Measurements from ENCODE around the gene DNMT1.
A peak's percentile ranks its signal among the peaks of the same experiment; 100 is the strongest.

Gene DNMT1

GRCh38 chr19:10095622-10095947, 99.2 kb downstream of the DNMT1 start:
- no peak for FAIRE-seq
- DNase-seq (ENCODE audit: insufficient read length, low spot score) = no peak

GRCh38 chr19:10093295-10094186, 101.2 kb downstream of the DNMT1 start:
- FAIRE-seq (no peak), DNase-seq (ENCODE audit: insufficient read length, low spot score) (peak; percentile 8)
- no peak for TF ChIP-seq CTCF (IDR thresholded peaks at IDR 0.05; ENCODE audit: insufficient read depth, missing control alignments)

More at GRCh38 chr19:10095622-10095947, 99.2 kb downstream of the DNMT1 start:
- TF ChIP-seq CTCF (IDR thresholded peaks at IDR 0.05; ENCODE audit: insufficient read depth, missing control alignments) = no peak

GRCh38 chr19:10092648-10093294, 102.0 kb downstream of the DNMT1 start:
- FAIRE-seq = no peak
- TF ChIP-seq CTCF (IDR thresholded peaks at IDR 0.05; ENCODE audit: insufficient read depth, missing control alignments) = no peak
- DNase-seq (ENCODE audit: insufficient read length, low spot score) = no peak

- no peak for FAIRE-seq
- no peak for DNase-seq (ENCODE audit: insufficient read length, low spot score)
- TF ChIP-seq CTCF (IDR thresholded peaks at IDR 0.05; ENCODE audit: insufficient read depth, missing control alignments) = no peak
Observed at GRCh38 chr19:10091895-10092641, 102.7 kb downstream of the DNMT1 start.

GRCh38 chr19:10091370-10091687, 103.4 kb downstream of the DNMT1 start:
- DNase-seq (ENCODE audit: insufficient read length, low spot score) (no peak), FAIRE-seq (no peak)
- no peak for TF ChIP-seq CTCF (IDR thresholded peaks at IDR 0.05; ENCODE audit: insufficient read depth, missing control alignments)

GRCh38 chr19:10089801-10090375, 104.9 kb downstream of the DNMT1 start:
- no peak for DNase-seq (ENCODE audit: insufficient read length, low spot score)
- FAIRE-seq = no peak
- TF ChIP-seq CTCF (IDR thresholded peaks at IDR 0.05; ENCODE audit: insufficient read depth, missing control alignments) = no peak

Data from D721Med (cell line).